ENCODE measurements around the gene TXNL1.

Gene TXNL1

DNA sequence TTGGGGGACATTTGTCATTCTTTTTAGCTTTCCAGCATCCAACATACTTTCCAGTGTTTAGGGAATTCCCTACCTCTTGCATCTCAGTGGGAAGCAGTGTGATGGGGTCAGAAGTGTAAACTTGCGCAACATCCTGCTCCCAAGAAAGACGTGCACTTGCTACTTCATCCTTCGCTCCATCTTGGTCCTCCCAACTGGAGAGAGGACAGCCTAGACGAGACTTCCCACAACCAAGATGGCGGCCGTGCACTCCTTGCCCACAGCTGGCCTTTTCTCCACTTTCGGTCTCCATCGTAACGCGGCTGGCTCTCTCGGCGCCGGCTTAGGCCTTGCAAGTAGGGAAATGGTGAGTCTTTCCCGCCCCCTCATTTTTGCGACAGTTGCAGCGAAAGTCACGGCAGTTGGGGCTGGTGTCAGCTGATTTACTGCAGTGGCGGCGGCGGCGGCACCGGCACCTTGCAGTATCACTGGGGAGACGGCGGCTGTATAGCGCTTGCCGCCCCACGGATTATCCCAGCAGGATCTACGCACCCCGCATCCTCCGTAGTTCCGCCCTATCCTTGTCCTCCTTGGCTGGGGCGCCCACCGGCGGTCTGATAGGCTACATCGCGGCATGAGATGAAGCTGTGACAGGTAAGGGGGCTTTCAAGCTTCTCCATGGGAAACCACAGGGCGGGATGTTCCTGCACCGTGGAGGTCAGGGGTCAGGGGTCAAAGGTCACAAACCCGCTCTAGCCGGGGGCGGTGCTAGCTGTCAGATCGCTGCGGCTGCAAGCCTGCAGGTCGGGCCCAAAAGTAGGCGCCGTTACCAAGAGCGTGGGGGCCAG, 12.8 kb upstream of the TXNL1 start, which contains the start of gene WDR7:
Gene WDR7, plus strand, starts transcription at position 416 of the 827 bp plus-strand sequence. CDS start 21,157 bp downstream, outside the sequence.
- TF ChIP-seq, protein P1, sequence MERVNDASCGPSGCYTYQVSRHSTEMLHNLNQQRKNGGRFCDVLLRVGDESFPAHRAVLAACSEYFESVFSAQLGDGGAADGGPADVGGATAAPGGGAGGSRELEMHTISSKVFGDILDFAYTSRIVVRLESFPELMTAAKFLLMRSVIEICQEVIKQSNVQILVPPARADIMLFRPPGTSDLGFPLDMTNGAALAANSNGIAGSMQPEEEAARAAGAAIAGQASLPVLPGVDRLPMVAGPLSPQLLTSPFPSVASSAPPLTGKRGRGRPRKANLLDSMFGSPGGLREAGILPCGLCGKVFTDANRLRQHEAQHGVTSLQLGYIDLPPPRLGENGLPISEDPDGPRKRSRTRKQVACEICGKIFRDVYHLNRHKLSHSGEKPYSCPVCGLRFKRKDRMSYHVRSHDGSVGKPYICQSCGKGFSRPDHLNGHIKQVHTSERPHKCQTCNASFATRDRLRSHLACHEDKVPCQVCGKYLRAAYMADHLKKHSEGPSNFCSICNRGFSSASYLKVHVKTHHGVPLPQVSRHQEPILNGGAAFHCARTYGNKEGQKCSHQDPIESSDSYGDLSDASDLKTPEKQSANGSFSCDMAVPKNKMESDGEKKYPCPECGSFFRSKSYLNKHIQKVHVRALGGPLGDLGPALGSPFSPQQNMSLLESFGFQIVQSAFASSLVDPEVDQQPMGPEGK (CRISPR knock-in tag; IDR thresholded peaks at IDR 0.05; ENCODE audit: borderline replicate concordance): no peak
- TF ChIP-seq ZC3H10 (CRISPR knock-in tag; IDR thresholded peaks at IDR 0.05) (no peak), ZNF70 (CRISPR knock-in tag; IDR thresholded peaks at IDR 0.05) (0 out of 2 replicates have a peak, but pooled peaks have one; percentile 15)
- ATAC-seq: peak; percentile 100

DNA sequence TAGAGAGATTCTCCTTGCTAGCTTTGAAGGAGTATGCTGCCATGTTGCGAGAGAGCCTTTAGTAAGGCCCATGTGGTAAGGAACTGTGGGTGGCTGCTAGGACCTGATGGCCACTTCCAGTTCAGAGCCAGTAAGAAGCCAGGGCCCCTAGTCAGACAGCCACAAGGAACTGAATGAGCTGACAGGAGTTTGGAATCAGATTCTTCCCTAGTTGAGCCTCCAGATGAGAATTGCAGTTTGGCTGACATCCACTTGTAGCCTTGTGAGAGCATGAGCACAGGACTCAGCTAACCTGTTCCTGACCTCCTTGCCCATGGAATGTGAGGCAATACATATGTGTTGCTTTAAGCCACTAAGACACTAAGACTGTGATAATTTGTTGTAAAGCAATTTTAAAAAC, 11.6 kb upstream of the TXNL1 start:
- TF ChIP-seq OSR1 (CRISPR knock-in tag; IDR thresholded peaks at IDR 0.05): no peak
- TF ChIP-seq ISL1 (CRISPR knock-in tag; IDR thresholded peaks at IDR 0.05): no peak
- no peak for TF ChIP-seq ZNF70 (CRISPR knock-in tag; IDR thresholded peaks at IDR 0.05)
- no peak for TF ChIP-seq ZNF565 (CRISPR knock-in tag; conservative IDR thresholded peaks at IDR 0.05; ENCODE audit: low read depth)
- no peak for TF ChIP-seq TOX (CRISPR knock-in tag; IDR thresholded peaks at IDR 0.05; ENCODE audit: borderline replicate concordance)
- TF ChIP-seq, protein P2, sequence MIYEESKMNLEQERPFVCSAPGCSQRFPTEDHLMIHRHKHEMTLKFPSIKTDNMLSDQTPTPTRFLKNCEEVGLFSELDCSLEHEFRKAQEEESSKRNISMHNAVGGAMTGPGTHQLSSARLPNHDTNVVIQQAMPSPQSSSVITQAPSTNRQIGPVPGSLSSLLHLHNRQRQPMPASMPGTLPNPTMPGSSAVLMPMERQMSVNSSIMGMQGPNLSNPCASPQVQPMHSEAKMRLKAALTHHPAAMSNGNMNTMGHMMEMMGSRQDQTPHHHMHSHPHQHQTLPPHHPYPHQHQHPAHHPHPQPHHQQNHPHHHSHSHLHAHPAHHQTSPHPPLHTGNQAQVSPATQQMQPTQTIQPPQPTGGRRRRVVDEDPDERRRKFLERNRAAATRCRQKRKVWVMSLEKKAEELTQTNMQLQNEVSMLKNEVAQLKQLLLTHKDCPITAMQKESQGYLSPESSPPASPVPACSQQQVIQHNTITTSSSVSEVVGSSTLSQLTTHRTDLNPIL (CRISPR knock-in tag; IDR thresholded peaks at IDR 0.05; ENCODE audit: low read depth): no peak
- TF ChIP-seq ARNTL (CRISPR knock-in tag; IDR thresholded peaks at IDR 0.05; ENCODE audit: borderline replicate concordance, low read depth): no peak
- TF ChIP-seq ZC3H10 (CRISPR knock-in tag; IDR thresholded peaks at IDR 0.05): no peak
- TF ChIP-seq GLIS3 (CRISPR knock-in tag; IDR thresholded peaks at IDR 0.05): no peak
- no peak for TF ChIP-seq PPARA (CRISPR knock-in tag; IDR thresholded peaks at IDR 0.05; ENCODE audit: borderline replicate concordance)
- no peak for TF ChIP-seq CSDC2 (CRISPR knock-in tag; IDR thresholded peaks at IDR 0.05)
- TF ChIP-seq ZFP30 (CRISPR knock-in tag; IDR thresholded peaks at IDR 0.05): no peak
- TF ChIP-seq, protein P3, sequence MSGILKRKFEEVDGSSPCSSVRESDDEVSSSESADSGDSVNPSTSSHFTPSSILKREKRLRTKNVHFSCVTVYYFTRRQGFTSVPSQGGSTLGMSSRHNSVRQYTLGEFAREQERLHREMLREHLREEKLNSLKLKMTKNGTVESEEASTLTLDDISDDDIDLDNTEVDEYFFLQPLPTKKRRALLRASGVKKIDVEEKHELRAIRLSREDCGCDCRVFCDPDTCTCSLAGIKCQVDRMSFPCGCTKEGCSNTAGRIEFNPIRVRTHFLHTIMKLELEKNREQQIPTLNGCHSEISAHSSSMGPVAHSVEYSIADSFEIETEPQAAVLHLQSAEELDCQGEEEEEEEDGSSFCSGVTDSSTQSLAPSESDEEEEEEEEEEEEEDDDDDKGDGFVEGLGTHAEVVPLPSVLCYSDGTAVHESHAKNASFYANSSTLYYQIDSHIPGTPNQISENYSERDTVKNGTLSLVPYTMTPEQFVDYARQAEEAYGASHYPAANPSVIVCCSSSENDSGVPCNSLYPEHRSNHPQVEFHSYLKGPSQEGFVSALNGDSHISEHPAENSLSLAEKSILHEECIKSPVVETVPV (CRISPR knock-in tag; IDR thresholded peaks at IDR 0.05): no peak
- TF ChIP-seq, protein P4, sequence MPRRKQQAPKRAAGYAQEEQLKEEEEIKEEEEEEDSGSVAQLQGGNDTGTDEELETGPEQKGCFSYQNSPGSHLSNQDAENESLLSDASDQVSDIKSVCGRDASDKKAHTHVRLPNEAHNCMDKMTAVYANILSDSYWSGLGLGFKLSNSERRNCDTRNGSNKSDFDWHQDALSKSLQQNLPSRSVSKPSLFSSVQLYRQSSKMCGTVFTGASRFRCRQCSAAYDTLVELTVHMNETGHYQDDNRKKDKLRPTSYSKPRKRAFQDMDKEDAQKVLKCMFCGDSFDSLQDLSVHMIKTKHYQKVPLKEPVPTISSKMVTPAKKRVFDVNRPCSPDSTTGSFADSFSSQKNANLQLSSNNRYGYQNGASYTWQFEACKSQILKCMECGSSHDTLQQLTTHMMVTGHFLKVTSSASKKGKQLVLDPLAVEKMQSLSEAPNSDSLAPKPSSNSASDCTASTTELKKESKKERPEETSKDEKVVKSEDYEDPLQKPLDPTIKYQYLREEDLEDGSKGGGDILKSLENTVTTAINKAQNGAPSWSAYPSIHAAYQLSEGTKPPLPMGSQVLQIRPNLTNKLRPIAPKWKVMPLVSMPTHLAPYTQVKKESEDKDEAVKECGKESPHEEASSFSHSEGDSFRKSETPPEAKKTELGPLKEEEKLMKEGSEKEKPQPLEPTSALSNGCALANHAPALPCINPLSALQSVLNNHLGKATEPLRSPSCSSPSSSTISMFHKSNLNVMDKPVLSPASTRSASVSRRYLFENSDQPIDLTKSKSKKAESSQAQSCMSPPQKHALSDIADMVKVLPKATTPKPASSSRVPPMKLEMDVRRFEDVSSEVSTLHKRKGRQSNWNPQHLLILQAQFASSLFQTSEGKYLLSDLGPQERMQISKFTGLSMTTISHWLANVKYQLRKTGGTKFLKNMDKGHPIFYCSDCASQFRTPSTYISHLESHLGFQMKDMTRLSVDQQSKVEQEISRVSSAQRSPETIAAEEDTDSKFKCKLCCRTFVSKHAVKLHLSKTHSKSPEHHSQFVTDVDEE (CRISPR knock-in tag; IDR thresholded peaks at IDR 0.05): no peak
- no peak for TF ChIP-seq BACH2 (CRISPR knock-in tag; IDR thresholded peaks at IDR 0.05; ENCODE audit: borderline replicate concordance)
- TF ChIP-seq TCF4 (CRISPR knock-in tag; IDR thresholded peaks at IDR 0.05; ENCODE audit: borderline replicate concordance): no peak
- TF ChIP-seq ESRRG (CRISPR knock-in tag; IDR thresholded peaks at IDR 0.05): no peak
- no peak for ATAC-seq

DNA sequence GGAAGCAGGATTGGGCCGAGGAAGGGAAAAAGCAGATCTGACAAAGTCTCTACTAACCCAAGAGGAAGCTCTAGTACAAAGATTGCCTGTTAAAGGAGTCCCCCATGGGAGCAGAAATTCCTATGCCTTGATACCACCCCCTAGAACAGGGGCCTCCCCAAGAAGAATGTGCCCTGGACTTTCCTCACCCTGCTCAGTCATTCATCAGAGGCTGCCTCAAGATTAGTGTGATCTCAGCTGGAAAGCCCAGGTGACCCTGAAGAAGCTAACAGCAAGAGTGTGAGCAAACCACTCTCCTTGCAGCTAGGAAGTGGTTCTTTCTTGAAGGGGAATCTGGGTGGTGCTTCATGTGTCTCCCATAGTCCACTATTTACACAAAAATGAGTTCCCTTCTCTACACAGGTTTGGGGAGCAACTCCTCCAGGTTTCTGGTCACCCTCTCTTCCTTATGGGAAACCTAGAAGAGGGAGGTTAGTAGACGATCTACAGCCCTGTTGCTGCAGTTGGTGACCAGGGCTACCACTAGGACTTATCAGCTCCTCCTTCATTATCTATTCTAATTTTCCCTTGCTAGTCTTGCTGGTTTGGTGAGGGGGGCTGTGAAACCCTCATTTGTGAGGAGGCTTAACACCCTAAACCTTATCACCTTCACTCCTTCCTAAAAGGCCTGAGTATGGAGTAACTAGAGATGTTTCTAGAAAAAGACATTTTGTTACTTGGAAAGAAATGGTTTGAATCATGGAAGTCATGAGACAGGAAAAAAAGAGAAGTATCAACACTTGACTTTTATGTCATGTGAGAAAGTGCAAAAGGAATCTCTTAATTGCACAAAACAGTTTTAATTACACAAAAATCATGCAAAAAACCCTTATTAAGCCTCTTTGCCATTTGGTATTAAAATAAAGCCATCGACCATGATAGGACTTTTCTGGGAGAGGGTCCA, 9.8 kb upstream of the TXNL1 start:
- ATAC-seq: no peak
- TF ChIP-seq GLIS3 (CRISPR knock-in tag; IDR thresholded peaks at IDR 0.05) (no peak), BACH2 (CRISPR knock-in tag; IDR thresholded peaks at IDR 0.05; ENCODE audit: borderline replicate concordance) (no peak), ZNF8 (CRISPR knock-in tag; IDR thresholded peaks at IDR 0.05) (no peak), CSDC2 (CRISPR knock-in tag; IDR thresholded peaks at IDR 0.05) (no peak), ZC3H10 (CRISPR knock-in tag; IDR thresholded peaks at IDR 0.05) (no peak), ZNF565 (CRISPR knock-in tag; conservative IDR thresholded peaks at IDR 0.05; ENCODE audit: low read depth) (no peak), ZNF70 (CRISPR knock-in tag; IDR thresholded peaks at IDR 0.05) (no peak), PPARA (CRISPR knock-in tag; IDR thresholded peaks at IDR 0.05; ENCODE audit: borderline replicate concordance) (no peak), TOX (CRISPR knock-in tag; IDR thresholded peaks at IDR 0.05; ENCODE audit: borderline replicate concordance) (no peak), ZFP30 (CRISPR knock-in tag; IDR thresholded peaks at IDR 0.05) (no peak), RARB (CRISPR knock-in tag; IDR thresholded peaks at IDR 0.05) (no peak), TCF4 (CRISPR knock-in tag; IDR thresholded peaks at IDR 0.05; ENCODE audit: borderline replicate concordance) (no peak), OSR1 (CRISPR knock-in tag; IDR thresholded peaks at IDR 0.05) (no peak), ARNTL (CRISPR knock-in tag; IDR thresholded peaks at IDR 0.05; ENCODE audit: borderline replicate concordance, low read depth) (no peak)
- TF ChIP-seq, protein P5, sequence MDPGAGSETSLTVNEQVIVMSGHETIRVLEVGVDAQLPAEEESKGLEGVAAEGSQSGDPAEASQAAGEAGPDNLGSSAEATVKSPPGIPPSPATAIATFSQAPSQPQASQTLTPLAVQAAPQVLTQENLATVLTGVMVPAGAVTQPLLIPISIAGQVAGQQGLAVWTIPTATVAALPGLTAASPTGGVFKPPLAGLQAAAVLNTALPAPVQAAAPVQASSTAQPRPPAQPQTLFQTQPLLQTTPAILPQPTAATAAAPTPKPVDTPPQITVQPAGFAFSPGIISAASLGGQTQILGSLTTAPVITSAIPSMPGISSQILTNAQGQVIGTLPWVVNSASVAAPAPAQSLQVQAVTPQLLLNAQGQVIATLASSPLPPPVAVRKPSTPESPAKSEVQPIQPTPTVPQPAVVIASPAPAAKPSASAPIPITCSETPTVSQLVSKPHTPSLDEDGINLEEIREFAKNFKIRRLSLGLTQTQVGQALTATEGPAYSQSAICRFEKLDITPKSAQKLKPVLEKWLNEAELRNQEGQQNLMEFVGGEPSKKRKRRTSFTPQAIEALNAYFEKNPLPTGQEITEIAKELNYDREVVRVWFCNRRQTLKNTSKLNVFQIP (CRISPR knock-in tag; IDR thresholded peaks at IDR 0.05; ENCODE audit: borderline replicate concordance, low read depth): no peak
- TF ChIP-seq, protein P4 (CRISPR knock-in tag; IDR thresholded peaks at IDR 0.05): no peak

Measured in SK-N-SH treated with all-trans-retinoic acid at 6 μM for 48 hours (cell line).